HepG2 (cell line): ENCODE measurements around the gene UQCRFS1. TPM values are rescaled to one million over a fixed set of nuclear protein-coding genes. Genes with fewer than 3 reads are reported as not detected.

Experiments used
- ATAC-seq: fragments of 200-7000 bp; cut with Tn5 transposase; 3 replicates; pipeline ENCODE4 v1.9.1; 2020; ENCODE audit warnings: mild to moderate bottlenecking, moderate library complexity
- BruUV-seq: library from RNA; stranded (reverse); fragments of 400-500 nt; replicated peaks from 2 replicates; lab custom pipeline; 2021; lab: Mats Ljungman, UMichigan
- CTCF ChIA-PET: fragments of 300-600 bp; formaldehyde crosslinking; extraction: SDS; loops from one replicate; lab custom pipeline; 2021; ENCODE audit warnings: low total read pairs, inconsistent platforms, low intra/inter-chr PET ratio; lab: Yijun Ruan, JAX
- POLR2A ChIA-PET: fragments of 350-600 bp; sonication (Branson Sonifier 250); formaldehyde crosslinking; loops from one replicate; lab custom pipeline; 2020; ENCODE audit warnings: antibody characterized with exemption, inconsistent platforms; lab: Yijun Ruan, JAX
- DNase-seq: peaks from one replicate; pipeline ENCODE4 v3.0.0-alpha.2; 2015; ENCODE audit warnings: low spot score
- FAIRE-seq: peaks from 3 replicates; lab custom pipeline; 2011; peaks lifted over from hg19 to GRCh38; lab: Jason Lieb, UNC
- H2AFZ ChIP-seq: one replicate; pipeline ENCODE4 v1.6.1; 2011; ENCODE audit warnings: low read length, inconsistent platforms
- H3K27ac ChIP-seq: fragments of 300-600 bp; 3 replicates; pipeline ENCODE4 v1.8.0; 2011; ENCODE audit warnings: mixed run types, mild to moderate bottlenecking, mixed read lengths, low read length, inconsistent platforms; ENCODE audit not compliant: insufficient read depth; ENCODE audit errors: extremely low read length
- H3K27me3 ChIP-seq, 2 experiments: fragments of 200-600 bp in 1 of 2; 2 replicates in 1 of 2; 3 replicates in 1 of 2; pipeline versions ENCODE4 v1.6.0 to v1.8.0; 2011; ENCODE audit warnings: low read length in 2 of 2, mild to moderate bottlenecking in 2 of 2, moderate library complexity in 2 of 2, inconsistent platforms in 1 of 2; ENCODE audit not compliant: insufficient read depth in 2 of 2, control insufficient read depth in 1 of 2
- H3K36me3 ChIP-seq, 2 experiments: fragments of 200-600 bp in 1 of 2; replicated peaks in 1 of 2; 2 replicates in 1 of 2; 3 replicates in 1 of 2; pipeline versions ENCODE4 v1.5.1 to v1.8.0; 2011; ENCODE audit warnings: low read length in 2 of 2, inconsistent platforms in 1 of 2; ENCODE audit not compliant: insufficient read depth in 2 of 2, control insufficient read depth in 1 of 2
- H3K4me1 ChIP-seq: 2 replicates; pipeline ENCODE4 v1.5.1; 2012; ENCODE audit warnings: low read length, inconsistent platforms; ENCODE audit not compliant: insufficient read depth
- H3K4me2 ChIP-seq: 2 replicates; pipeline ENCODE4 v1.6.0; 2011; ENCODE audit warnings: low read depth, low read length, inconsistent platforms
- H3K4me3 ChIP-seq, 3 experiments: fragments of 200-600 bp in 1 of 3; sonication (generic), shearing (Covaris generic) in 1 of 3; replicated peaks in 1 of 3; 2 replicates each; pipeline ENCODE4 v1.5.1; 2011 to 2016; ENCODE audit warnings: low read length in 3 of 3, inconsistent platforms in 2 of 3, low read depth in 2 of 3, mild to moderate bottlenecking in 2 of 3, control low read depth in 1 of 3, mixed read lengths in 1 of 3; ENCODE audit not compliant: insufficient read depth in 1 of 3
- H3K79me2 ChIP-seq: one replicate; pipeline ENCODE4 v1.6.1; 2011; ENCODE audit warnings: low read length, inconsistent platforms; ENCODE audit not compliant: insufficient read depth
- H3K9ac ChIP-seq: 2 replicates; pipeline ENCODE4 v1.6.0; 2011; ENCODE audit warnings: mild to moderate bottlenecking, low read depth, low read length, inconsistent platforms; ENCODE audit not compliant: insufficient read depth
- H3K9me3 ChIP-seq: 2 replicates; pipeline ENCODE4 v1.5.1; 2012; ENCODE audit warnings: mild to moderate bottlenecking, low read length
- H4K20me1 ChIP-seq: 2 replicates; pipeline ENCODE4 v1.6.0; 2011; ENCODE audit warnings: inconsistent platforms, mild to moderate bottlenecking, low read length, moderate library complexity; ENCODE audit not compliant: insufficient read depth
- CREB3 ChIP-seq: sonication (generic); formaldehyde crosslinking; IDR thresholded peaks from 2 replicates; pipeline ENCODE4 v1.5.0; 2020; ENCODE audit warnings: missing genetic modification reagents
- EEA1 ChIP-seq: sonication (generic); formaldehyde crosslinking; IDR thresholded peaks from 2 replicates; pipeline ENCODE4 v1.5.1; 2020; ENCODE audit warnings: mild to moderate bottlenecking, missing genetic modification reagents, borderline replicate concordance
- GLI4 ChIP-seq: sonication (generic); formaldehyde crosslinking; IDR thresholded peaks from 2 replicates; pipeline ENCODE4 v1.5.1; 2020; ENCODE audit warnings: missing genetic modification reagents, mild to moderate bottlenecking, moderate library complexity, borderline replicate concordance
- HCFC1 ChIP-seq: fragments of 150-350 bp; IDR thresholded peaks from 2 replicates; pipeline ENCODE4 v1.6.1; 2014; ENCODE audit warnings: low read depth, low read length
- KDM6A ChIP-seq: IDR thresholded peaks from 2 replicates; pipeline ENCODE4 v1.6.1; 2016; ENCODE audit warnings: low read depth
- MATR3 ChIP-seq: sonication (generic); formaldehyde crosslinking; IDR thresholded peaks from 2 replicates; pipeline ENCODE4 v1.4.0; 2020; ENCODE audit warnings: missing genetic modification reagents
- MIER2 ChIP-seq: IDR thresholded peaks from 2 replicates; pipeline ENCODE4 v1.6.1; 2016; ENCODE audit warnings: missing biosample characterization, missing genetic modification reagents
- NFIC ChIP-seq: IDR thresholded peaks from 2 replicates; pipeline ENCODE4 v1.6.1; 2012; ENCODE audit warnings: mild to moderate bottlenecking, low read length, inconsistent platforms
- TBP ChIP-seq: sonication (generic); formaldehyde crosslinking; IDR thresholded peaks from 2 replicates; pipeline ENCODE4 v1.5.0; 2020; ENCODE audit warnings: missing genetic modification reagents
- ZNF530 ChIP-seq: sonication (generic); formaldehyde crosslinking; IDR thresholded peaks from 2 replicates; pipeline ENCODE4 v1.5.0; 2020; ENCODE audit warnings: low read depth, mild to moderate bottlenecking, missing genetic modification reagents
- ZNF572 ChIP-seq: sonication (generic); formaldehyde crosslinking; IDR thresholded peaks from 2 replicates; pipeline ENCODE4 v1.5.1; 2020; ENCODE audit warnings: mild to moderate bottlenecking, missing genetic modification reagents
- ZNF713 ChIP-seq: sonication (generic); formaldehyde crosslinking; IDR thresholded peaks from 2 replicates; pipeline ENCODE4 v1.4.0; 2020; ENCODE audit warnings: mild to moderate bottlenecking, missing genetic modification reagents
- ZNF782 ChIP-seq: sonication (generic); formaldehyde crosslinking; IDR thresholded peaks from 2 replicates; pipeline ENCODE4 v1.4.0; 2020; ENCODE audit warnings: missing genetic modification reagents, mild to moderate bottlenecking, borderline replicate concordance
- WGBS: methylation state at CpG from one replicate; pipeline ENCODE4 v1.1.6; 2017; ENCODE audit warnings: low lambda C conversion rate; 5-methylcytosine and 5-hydroxymethylcytosine counted together
- in situ Hi-C: cut with HindIII; loops from 2 replicates; pipeline ENCODE4 v1.10.0; 2017; ENCODE audit warnings: low pct_unique_long_range_greater_than_20kb; ENCODE audit not compliant: extremely low pct_ligation_motif_present
- intact Hi-C: fragments of 100-400 bp; cut with micrococcal nuclease; formaldehyde crosslinking; loops from one replicate; pipeline ENCODE4 v1.10.0; 2022; ENCODE audit not compliant: unreplicated experiment
- polyA plus RNA-seq, 8 experiments: library from polyadenylated mRNA; depleted of rRNA in 3 of 8; stranded (reverse) in 7 of 8; unstranded in 1 of 8; fragments of >200 nt; fragmentation: Illumina TruSeq in 4 of 8; extraction: Trizol in 4 of 8; gene quantifications; 2 replicates each; pipeline versions ENCODE4 v1.2.1 to v1.2.3, GENCODE V29; 2011 to 2016; ENCODE audit warnings: low read depth in 4 of 8, missing spikeins in 1 of 8, mixed read lengths in 1 of 8; ENCODE audit not compliant: insufficient read depth in 1 of 8
- total RNA-seq, 5 experiments: library from RNA; depleted of rRNA; stranded (reverse); fragments of >200 nt; fragmentation: Illumina TruSeq; extraction: Trizol; gene quantifications; 2 replicates each; pipeline ENCODE4 v1.2.3, GENCODE V29; 2016; ENCODE audit warnings: low read depth in 1 of 5
- TF ChIP-seq, protein P1 (sequence below): sonication (generic); formaldehyde crosslinking; IDR thresholded peaks from 2 replicates; pipeline ENCODE4 v1.5.1; 2020; ENCODE audit warnings: mild to moderate bottlenecking, missing genetic modification reagents, moderate library complexity
- TF ChIP-seq, protein P2 (sequence below): sonication (generic); formaldehyde crosslinking; IDR thresholded peaks from 2 replicates; pipeline ENCODE4 v1.4.0; 2020; ENCODE audit warnings: mild to moderate bottlenecking, missing genetic modification reagents

Gene UQCRFS1
- total and polyA plus RNA-seq, 2 of the 13 experiments (the other 11 are each of a cell fraction or from before 2014, with no cell fraction given) = 49.5 to 51.1 TPM

DNA sequence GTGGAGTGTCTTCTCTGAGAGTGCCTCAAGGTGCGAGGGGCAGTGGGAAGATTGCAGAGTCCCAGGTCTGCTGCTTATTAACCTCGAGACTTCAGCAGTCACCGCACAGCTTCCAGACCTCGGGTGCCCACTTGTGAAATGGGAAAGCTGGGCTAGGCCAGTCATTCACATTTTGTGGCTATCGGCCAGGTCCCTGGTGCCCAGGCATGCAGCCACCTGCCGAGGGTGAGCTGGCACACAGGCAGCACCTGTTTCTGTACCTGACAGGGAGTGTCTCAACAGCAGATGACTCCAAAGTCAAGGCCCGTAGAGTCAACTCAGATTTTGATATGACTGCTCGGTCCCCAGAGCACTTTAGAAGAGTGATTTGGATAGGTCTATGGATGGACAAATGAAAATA, 21.9 kb downstream of the UQCRFS1 start:
- Histone ChIP-seq H3K27ac (no peak overlapping the region), H2AFZ (no peak overlapping the region), H3K4me2 (no peak overlapping the region), H3K4me3 (no peak overlapping the region), H3K9me3 (no peaks in the 10 kb centered on the region), H3K4me1 (no peaks in the 10 kb centered on the region), H3K27me3 (no peaks in the 10 kb centered on the region), H4K20me1 (no peaks in the 10 kb centered on the region), H3K79me2 (no peaks in the 10 kb centered on the region), H3K36me3 (no peaks in the 10 kb centered on the region), H3K9ac (no peak overlapping the region)
- no peak for ATAC-seq
- FAIRE-seq = no peak
- BruUV-seq = no TSS peak
- ChIA-PET CTCF (no interaction called here), POLR2A (no interaction called here)
- 23% methylated on average over 5 of the region's 8 CpGs for WGBS
- DNase-seq = no peak
- in situ Hi-C loops = no loop called here
- no peak for TF ChIP-seq HCFC1
- no peak for TF ChIP-seq ZNF713 (CRISPR knock-in tag)
- TF ChIP-seq, protein P1, sequence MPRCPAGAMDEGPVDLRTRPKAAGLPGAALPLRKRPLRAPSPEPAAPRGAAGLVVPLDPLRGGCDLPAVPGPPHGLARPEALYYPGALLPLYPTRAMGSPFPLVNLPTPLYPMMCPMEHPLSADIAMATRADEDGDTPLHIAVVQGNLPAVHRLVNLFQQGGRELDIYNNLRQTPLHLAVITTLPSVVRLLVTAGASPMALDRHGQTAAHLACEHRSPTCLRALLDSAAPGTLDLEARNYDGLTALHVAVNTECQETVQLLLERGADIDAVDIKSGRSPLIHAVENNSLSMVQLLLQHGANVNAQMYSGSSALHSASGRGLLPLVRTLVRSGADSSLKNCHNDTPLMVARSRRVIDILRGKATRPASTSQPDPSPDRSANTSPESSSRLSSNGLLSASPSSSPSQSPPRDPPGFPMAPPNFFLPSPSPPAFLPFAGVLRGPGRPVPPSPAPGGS (CRISPR knock-in tag) = no peak
- TF ChIP-seq TBP (CRISPR knock-in tag) = no peak
- TF ChIP-seq ZNF530 (CRISPR knock-in tag) = no peak
- TF ChIP-seq GLI4 (CRISPR knock-in tag) = no peak
- intact Hi-C loops = no loop called here

DNA sequence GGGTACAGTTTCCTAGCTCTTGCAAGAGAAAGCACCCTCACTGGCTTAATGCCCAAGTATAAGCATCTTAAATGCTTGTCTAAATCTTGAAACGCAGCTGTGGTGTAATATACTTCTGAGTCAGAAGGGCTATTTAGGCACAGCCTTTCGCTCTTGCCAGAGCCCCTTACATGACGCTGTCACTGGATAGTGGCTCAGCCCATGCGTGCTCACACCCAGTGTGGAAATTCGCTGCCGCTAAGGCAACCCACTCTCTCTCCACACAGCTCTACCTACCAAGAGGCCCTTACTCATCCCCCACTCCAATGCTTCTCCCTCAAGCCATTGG, 24.0 kb downstream of the UQCRFS1 start:
- no peak for FAIRE-seq
- no peak overlapping the region for H3K9ac ChIP-seq
- H3K9me3 ChIP-seq = no peaks in the 10 kb centered on the region
- no peaks in the 10 kb centered on the region for H4K20me1 ChIP-seq
- ChIA-PET CTCF (no interaction called here), POLR2A (no interaction called here)
- no peaks in the 10 kb centered on the region for H3K27me3 ChIP-seq
- intact Hi-C loops (no loop called here), in situ Hi-C loops (no loop called here)
- H3K4me3 ChIP-seq = no peak overlapping the region
- BruUV-seq = no TSS peak
- no peak for DNase-seq
- H3K36me3 ChIP-seq = no peaks in the 10 kb centered on the region
- no peaks in the 10 kb centered on the region for H3K4me1 ChIP-seq
- ATAC-seq = no peak
- TF ChIP-seq EEA1 (CRISPR knock-in tag) (no peak), MATR3 (CRISPR knock-in tag) (no peak), CREB3 (CRISPR knock-in tag) (no peak), ZNF572 (CRISPR knock-in tag) (no peak), NFIC (no peak), ZNF782 (CRISPR knock-in tag) (no peak), MIER2 (CRISPR knock-in tag) (no peak), KDM6A (CRISPR knock-in tag) (no peak)
- TF ChIP-seq, protein P2, sequence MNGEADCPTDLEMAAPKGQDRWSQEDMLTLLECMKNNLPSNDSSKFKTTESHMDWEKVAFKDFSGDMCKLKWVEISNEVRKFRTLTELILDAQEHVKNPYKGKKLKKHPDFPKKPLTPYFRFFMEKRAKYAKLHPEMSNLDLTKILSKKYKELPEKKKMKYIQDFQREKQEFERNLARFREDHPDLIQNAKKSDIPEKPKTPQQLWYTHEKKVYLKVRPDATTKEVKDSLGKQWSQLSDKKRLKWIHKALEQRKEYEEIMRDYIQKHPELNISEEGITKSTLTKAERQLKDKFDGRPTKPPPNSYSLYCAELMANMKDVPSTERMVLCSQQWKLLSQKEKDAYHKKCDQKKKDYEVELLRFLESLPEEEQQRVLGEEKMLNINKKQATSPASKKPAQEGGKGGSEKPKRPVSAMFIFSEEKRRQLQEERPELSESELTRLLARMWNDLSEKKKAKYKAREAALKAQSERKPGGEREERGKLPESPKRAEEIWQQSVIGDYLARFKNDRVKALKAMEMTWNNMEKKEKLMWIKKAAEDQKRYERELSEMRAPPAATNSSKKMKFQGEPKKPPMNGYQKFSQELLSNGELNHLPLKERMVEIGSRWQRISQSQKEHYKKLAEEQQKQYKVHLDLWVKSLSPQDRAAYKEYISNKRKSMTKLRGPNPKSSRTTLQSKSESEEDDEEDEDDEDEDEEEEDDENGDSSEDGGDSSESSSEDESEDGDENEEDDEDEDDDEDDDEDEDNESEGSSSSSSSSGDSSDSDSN (CRISPR knock-in tag) = no peak
- no peak overlapping the region for H3K27ac ChIP-seq
- no peak overlapping the region for H3K4me2 ChIP-seq
- 43% methylated on average over 6 of the region's 6 CpGs for WGBS
- no peak overlapping the region for H2AFZ ChIP-seq
- no peaks in the 10 kb centered on the region for H3K79me2 ChIP-seq
